KMS-11 (cell line): ENCODE results near the gene BCL2L1.

Source experiments
- H2AFZ ChIP-seq: fragments of 200-600 bp; sonication (generic); 2 replicates; pipeline ENCODE4 v1.6.1; 2016; ENCODE audit warnings: antibody characterized with exemption, mixed run types, low read depth
- H3K27ac ChIP-seq: fragments of 200-600 bp; sonication (generic); 2 replicates; pipeline ENCODE4 v1.6.1; 2016; ENCODE audit warnings: mild to moderate bottlenecking, mixed run types
- H3K27me3 ChIP-seq: fragments of 200-600 bp; sonication (generic); 2 replicates; pipeline ENCODE4 v1.6.1; 2017; ENCODE audit warnings: mild to moderate bottlenecking, low read depth, mixed run types, moderate library complexity; ENCODE audit not compliant: insufficient read depth
- H3K36me3 ChIP-seq: fragments of 200-600 bp; sonication (generic); 2 replicates; pipeline ENCODE4 v1.6.1; 2017; ENCODE audit warnings: mild to moderate bottlenecking, mixed run types; ENCODE audit not compliant: insufficient read depth
- H3K4me1 ChIP-seq: fragments of 200-600 bp; sonication (generic); 2 replicates; pipeline ENCODE4 v1.6.1; 2016; ENCODE audit warnings: mild to moderate bottlenecking, low read depth, mixed run types; ENCODE audit not compliant: poor library complexity, severe bottlenecking
- H3K4me2 ChIP-seq: fragments of 200-600 bp; sonication (generic); 2 replicates; pipeline ENCODE4 v1.7.0; 2016; ENCODE audit warnings: mild to moderate bottlenecking, mixed run types
- H3K4me3 ChIP-seq: fragments of 200-600 bp; sonication (generic); IDR thresholded peaks from 2 replicates; pipeline ENCODE4 v1.6.1; 2017; ENCODE audit warnings: low read depth, low read length, mixed read lengths; ENCODE audit not compliant: insufficient read depth
- H3K79me2 ChIP-seq: fragments of 200-600 bp; sonication (generic); 2 replicates; pipeline ENCODE4 v1.6.1; 2016; ENCODE audit warnings: low read depth, mixed run types; ENCODE audit not compliant: insufficient read depth
- H3K9ac ChIP-seq: fragments of 200-600 bp; sonication (generic); 2 replicates; pipeline ENCODE4 v1.6.1; 2016; ENCODE audit warnings: mild to moderate bottlenecking, mixed run types
- H4K20me1 ChIP-seq: fragments of 200-600 bp; sonication (generic); 2 replicates; pipeline ENCODE4 v1.6.1; 2016; ENCODE audit warnings: mild to moderate bottlenecking, mixed run types; ENCODE audit not compliant: insufficient read depth
- CTCF ChIP-seq: fragments of 200-600 bp; sonication (generic); conservative IDR thresholded peaks from 2 replicates; pipeline ENCODE4 v1.6.1; 2017; ENCODE audit warnings: low read depth, mild to moderate bottlenecking, antibody characterized with exemption, low read length, moderate library complexity, mixed read lengths

BCL2L1 gene

GRCh38 chr20:31691646-31692275 lies 30.9 kb downstream of the BCL2L1 start:
- peaks cover 35% of the 10 kb centered on the region for H3K79me2 ChIP-seq
- no peak overlapping the region for H2AFZ ChIP-seq
- TF ChIP-seq CTCF: no peak
- H3K4me3 ChIP-seq: no peak overlapping the region
- peak overlapping the region; percentile 58 for H3K27ac ChIP-seq
- H4K20me1 ChIP-seq: no peaks in the 10 kb centered on the region
- no peaks in the 10 kb centered on the region for H3K27me3 ChIP-seq
- peaks cover 73% of the 10 kb centered on the region for H3K4me1 ChIP-seq
- no peaks in the 10 kb centered on the region for H3K36me3 ChIP-seq
- H3K9ac ChIP-seq: no peak overlapping the region; the same call in 1 of the 2 replicates
- peak overlapping the region; percentile 41 for H3K4me2 ChIP-seq

GRCh38 chr20:31690124-31690666 lies 32.5 kb downstream of the BCL2L1 start:
- no peak overlapping the region for H3K9ac ChIP-seq
- H3K36me3 ChIP-seq: no peaks in the 10 kb centered on the region
- TF ChIP-seq CTCF: no peak
- peaks cover 73% of the 10 kb centered on the region for H3K4me1 ChIP-seq
- H3K4me2 ChIP-seq: peak overlapping the region; percentile 34; the same call in 1 of the 2 replicates
- no peak overlapping the region for H3K4me3 ChIP-seq
- no peak overlapping the region for H2AFZ ChIP-seq
- H4K20me1 ChIP-seq: no peaks in the 10 kb centered on the region
- H3K27ac ChIP-seq: no peak overlapping the region
- H3K79me2 ChIP-seq: peaks cover 23% of the 10 kb centered on the region
- no peaks in the 10 kb centered on the region for H3K27me3 ChIP-seq

GRCh38 chr20:31689141-31689540 lies 33.5 kb downstream of the BCL2L1 start:
- no peak overlapping the region for H3K9ac ChIP-seq
- H3K79me2 ChIP-seq: peaks cover 23% of the 10 kb centered on the region
- no peak overlapping the region for H3K4me2 ChIP-seq
- no peaks in the 10 kb centered on the region for H3K36me3 ChIP-seq
- peaks cover 72% of the 10 kb centered on the region for H3K4me1 ChIP-seq
- no peak overlapping the region for H2AFZ ChIP-seq
- no peaks in the 10 kb centered on the region for H4K20me1 ChIP-seq
- H3K4me3 ChIP-seq: no peak overlapping the region
- no peak overlapping the region for H3K27ac ChIP-seq
- TF ChIP-seq CTCF: no peak
- H3K27me3 ChIP-seq: no peaks in the 10 kb centered on the region

DNA sequence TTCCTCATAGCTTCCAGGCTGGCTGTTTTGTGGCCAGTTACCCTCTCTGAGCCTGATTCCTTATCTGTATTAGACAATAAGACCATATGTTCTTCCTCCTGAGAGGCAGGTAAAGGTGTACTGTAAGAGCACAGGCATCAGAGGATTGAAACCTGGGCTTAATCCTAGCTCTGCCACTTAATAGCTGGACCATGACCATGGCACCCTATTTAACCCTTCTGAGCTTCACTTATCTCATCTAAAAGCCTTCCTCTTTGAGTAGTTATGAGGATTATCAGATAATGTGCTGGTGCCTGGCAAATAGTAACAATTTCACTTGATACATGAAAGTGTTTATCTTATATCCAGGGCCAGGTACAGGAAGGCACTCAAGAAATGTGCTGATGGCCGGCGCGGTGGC lies 34.9 kb downstream of the BCL2L1 start:
- Histone ChIP-seq H3K4me1 (peaks cover 59% of the 10 kb centered on the region), H3K9ac (no peak overlapping the region), H3K27me3 (no peaks in the 10 kb centered on the region), H2AFZ (no peak overlapping the region), H3K4me3 (no peak overlapping the region), H3K4me2 (no peak overlapping the region), H4K20me1 (no peaks in the 10 kb centered on the region), H3K27ac (no peak overlapping the region), H3K36me3 (no peaks in the 10 kb centered on the region), H3K79me2 (peaks cover 15% of the 10 kb centered on the region)
- TF ChIP-seq CTCF: no peak
